Stomach (tissue), 9 donors: ENCODE data around the gene ASB8. TPM values are rescaled to one million over a fixed set of nuclear protein-coding genes. Genes with fewer than 3 reads are reported as not detected.
A peak's percentile ranks its signal among the peaks of the same experiment; 100 is the strongest.

Experiments used
- DNase-seq, 2 donors: peaks; one replicate each; pipeline versions ENCODE4 v3.0.0 to v3.0.0-alpha.2; 2013 to 2019
- H3K27ac ChIP-seq, 5 donors: fragments of 200-600 bp in 4 of 5; sonication (generic) in 4 of 5; one replicate each; pipeline ENCODE4 v1.5.1; 2013 to 2019; ENCODE audit warnings: mild to moderate bottlenecking in 1 of 5, moderate library complexity in 1 of 5
- H3K27me3 ChIP-seq, 3 donors: fragments of 200-600 bp; sonication (generic); one replicate each; pipeline ENCODE4 v1.5.1; 2017 to 2019; ENCODE audit warnings: mixed run types in 1 of 3
- H3K36me3 ChIP-seq, 4 donors: fragments of 200-600 bp; sonication (generic); 1 replicate in 3 of 4; 2 replicates in 1 of 4; pipeline ENCODE4 v1.5.1; 2016 to 2019
- H3K4me1 ChIP-seq, 4 donors: fragments of 200-600 bp; sonication (generic); one replicate each; pipeline ENCODE4 v1.5.1; 2016 to 2019
- H3K4me3 ChIP-seq, 4 donors: fragments of 200-600 bp; sonication (generic) in 3 of 4; one replicate each; pipeline ENCODE4 v1.5.1; 2016 to 2019; ENCODE audit warnings: mild to moderate bottlenecking in 1 of 4
- H3K9me3 ChIP-seq, 4 donors: fragments of 200-600 bp; sonication (generic); one replicate each; pipeline ENCODE4 v1.5.1; 2016 to 2019
- CTCF ChIP-seq, 7 experiments: fragments of 450-650 bp in 4 of 7; fragments of 200-600 bp in 3 of 7; sonication (generic) in 3 of 7; IDR thresholded peaks; one replicate each; pipeline ENCODE4 v1.5.1; 2016 to 2019; ENCODE audit warnings: antibody characterized with exemption in 7 of 7, control low read depth in 2 of 7, mild to moderate bottlenecking in 1 of 7
- EP300 ChIP-seq: sonication (generic); formaldehyde crosslinking; IDR thresholded peaks from one replicate; pipeline ENCODE4 v1.6.1; 2017; ENCODE audit warnings: antibody characterized with exemption
- POLR2A ChIP-seq, 4 donors: fragments of 450-650 bp; IDR thresholded peaks; one replicate each; pipeline ENCODE4 v1.6.1; 2016; ENCODE audit warnings: antibody characterized with exemption in 4 of 4, control low read depth in 2 of 4, mild to moderate bottlenecking in 1 of 4, moderate library complexity in 1 of 4
- POLR2AphosphoS5 ChIP-seq, 3 donors: sonication (generic); formaldehyde crosslinking; IDR thresholded peaks; one replicate each; pipeline ENCODE4 v1.6.1; 2016; ENCODE audit warnings: antibody characterized with exemption in 3 of 3
- WGBS, 5 donors: extraction: QIAGEN DNeasy Blood & Tissue Kit in 3 of 5; methylation state at CpG; one replicate each; pipeline versions ENCODE4 v1.1.5 to v1.1.7; 2013 to 2018; 5-methylcytosine and 5-hydroxymethylcytosine counted together
- intact Hi-C: fragments of 100-400 bp; cut with DNase I; formaldehyde crosslinking; loops from one replicate; pipeline ENCODE4 v1.15.1; 2023; ENCODE audit warnings: low total_unique reads
- polyA plus RNA-seq, 3 donors: library from polyadenylated mRNA; stranded (reverse); fragments of 200-250 nt; gene quantifications; one replicate each; pipeline ENCODE4 v1.2.3, GENCODE V29; 2013
- total RNA-seq, 5 donors: library from RNA; depleted of rRNA; stranded (reverse); fragments of >200 nt; gene quantifications; one replicate each; pipeline versions ENCODE4 v1.1.0 to v1.2.3, GENCODE V29; 2014 to 2016
- donor health status: healthy with polysubstance abuse.
- donor health status: Bipolar disorder and iron deficiency.
- donor health status: healthy.

The ASB8 gene
- total and polyA plus RNA-seq, 8 donors = 4.3 to 47.2 (median 17.5) TPM

- Histone ChIP-seq H3K4me1 (peaks cover 4 to 33% (median 20%) of the 10 kb centered on the region in 4 donors), H3K27ac (no peak overlapping the region), H3K27me3 (no peaks in the 10 kb centered on the region), H3K4me3 (no peak overlapping the region), H3K36me3 (peaks cover 0 to 21% (median 4%) of the 10 kb centered on the region in 4 donors), H3K9me3 (peaks cover 7 to 38% (median 28%) of the 10 kb centered on the region in 4 donors)
- no peak for TF ChIP-seq POLR2AphosphoS5 (IDR thresholded peaks at IDR 0.05)
- TF ChIP-seq EP300 = no peak
- no peak for TF ChIP-seq POLR2A (IDR thresholded peaks at IDR 0.05)
- TF ChIP-seq CTCF (IDR thresholded peaks at IDR 0.05) = no peak
- 92 to 98% (median 95%) methylated on average over 3 of the region's 3 CpGs for whole genome bisulfite sequencing, 5 donors
- intact Hi-C loops = no loop called here
- no peak for DNase-seq
These were observed 44.2 kb upstream of the ASB8 start for GRCh38 chr12:48201516-48201915.

- no peaks in the 10 kb centered on the region for H3K27me3 ChIP-seq
- H3K27ac ChIP-seq = no peak overlapping the region
- peaks cover 0 to 21% (median 4%) of the 10 kb centered on the region in 4 donors for H3K36me3 ChIP-seq
- peaks cover 3 to 34% (median 24%) of the 10 kb centered on the region in 4 donors for H3K9me3 ChIP-seq
- no peak for DNase-seq
- intact Hi-C loops = no loop called here
- no peak overlapping the region for H3K4me3 ChIP-seq
- H3K4me1 ChIP-seq = peaks cover 4 to 33% (median 20%) of the 10 kb centered on the region in 4 donors
- 80 to 90% (median 89%) methylated on average over 3 of the region's 3 CpGs for WGBS, 5 donors
- TF ChIP-seq POLR2AphosphoS5 (IDR thresholded peaks at IDR 0.05) = no peak
- TF ChIP-seq EP300 = no peak
- TF ChIP-seq POLR2A (IDR thresholded peaks at IDR 0.05) = no peak
- TF ChIP-seq CTCF (IDR thresholded peaks at IDR 0.05) = no peak
These were observed 43.8 kb upstream of the ASB8 start for GRCh38 chr12:48201091-48201490.

- Histone ChIP-seq H3K9me3 (peaks cover 3 to 21% (median 14%) of the 10 kb centered on the region in 4 donors), H3K4me3 (no peak overlapping the region), H3K27ac (peak overlapping the region in 4 of 5 donors; percentile 92 to 98 (median 96)), H3K4me1 (peaks cover 4 to 33% (median 20%) of the 10 kb centered on the region in 4 donors), H3K27me3 (no peaks in the 10 kb centered on the region), H3K36me3 (peaks cover 0 to 10% (median under 1%) of the 10 kb centered on the region in 4 donors)
- 44 to 61% (median 50%) methylated on average over 3 of the region's 3 CpGs for WGBS, 5 donors
- TF ChIP-seq POLR2A (IDR thresholded peaks at IDR 0.05) = no peak
- TF ChIP-seq EP300 = no peak
- no peak for TF ChIP-seq POLR2AphosphoS5 (IDR thresholded peaks at IDR 0.05)
- TF ChIP-seq CTCF (IDR thresholded peaks at IDR 0.05) = no peak
- intact Hi-C loops = no loop called here
- peak in 1 of 2 donors; percentile 55 for DNase-seq
These were observed 42.5 kb upstream of the ASB8 start for GRCh38 chr12:48199774-48200221.

GRCh38 chr12:48198985-48199384 is 41.7 kb upstream of the ASB8 start:
- intact Hi-C loops = no loop called here
- WGBS, 5 donors = 63 to 71% (median 70%) methylated on average over 10 of the region's 10 CpGs
- DNase-seq = no peak
- H3K27me3 ChIP-seq = no peaks in the 10 kb centered on the region
- TF ChIP-seq POLR2A (IDR thresholded peaks at IDR 0.05) (no peak), CTCF (IDR thresholded peaks at IDR 0.05) (no peak), EP300 (no peak), POLR2AphosphoS5 (IDR thresholded peaks at IDR 0.05) (no peak)
- peaks cover 3 to 14% (median 9%) of the 10 kb centered on the region in 4 donors for H3K9me3 ChIP-seq
- H3K4me3 ChIP-seq = peak overlapping the region; percentile 45 to 70 (median 65)
- H3K4me1 ChIP-seq = peaks cover 4 to 33% (median 20%) of the 10 kb centered on the region in 4 donors
- peak overlapping the region; percentile 92 to 98 (median 96) for H3K27ac ChIP-seq
- H3K36me3 ChIP-seq = peaks cover 0 to 5% (median 0%) of the 10 kb centered on the region in 4 donors
